Cardiac septum (tissue), 1 donor: Measurements from ENCODE around the gene PTPRN2. TPM values are rescaled to one million over a fixed set of nuclear protein-coding genes. Genes with fewer than 3 reads are reported as not detected.

Experiments
- DNase-seq: peaks from one replicate; pipeline ENCODE4 v3.0.0-alpha.2; 2020; ENCODE audit warnings: low spot score
- intact Hi-C: fragments of 100-400 bp; cut with DNase I; formaldehyde crosslinking; loops from one replicate; pipeline ENCODE4 v1.14.0; 2022
- total RNA-seq: library from RNA; stranded (reverse); fragmentation: NEBNext Ultra II Directional; extraction: Animal tissue kit (Norgen Biotek cat#: 25700); gene quantifications from one replicate; pipeline ENCODE4 v1.2.1, GENCODE V29; 2021
- donor health status: DM: no; HTN: no; CAD: no.

Gene PTPRN2
- total RNA-seq, 1 donor from 2014 or later = 0.92 TPM

DNA sequence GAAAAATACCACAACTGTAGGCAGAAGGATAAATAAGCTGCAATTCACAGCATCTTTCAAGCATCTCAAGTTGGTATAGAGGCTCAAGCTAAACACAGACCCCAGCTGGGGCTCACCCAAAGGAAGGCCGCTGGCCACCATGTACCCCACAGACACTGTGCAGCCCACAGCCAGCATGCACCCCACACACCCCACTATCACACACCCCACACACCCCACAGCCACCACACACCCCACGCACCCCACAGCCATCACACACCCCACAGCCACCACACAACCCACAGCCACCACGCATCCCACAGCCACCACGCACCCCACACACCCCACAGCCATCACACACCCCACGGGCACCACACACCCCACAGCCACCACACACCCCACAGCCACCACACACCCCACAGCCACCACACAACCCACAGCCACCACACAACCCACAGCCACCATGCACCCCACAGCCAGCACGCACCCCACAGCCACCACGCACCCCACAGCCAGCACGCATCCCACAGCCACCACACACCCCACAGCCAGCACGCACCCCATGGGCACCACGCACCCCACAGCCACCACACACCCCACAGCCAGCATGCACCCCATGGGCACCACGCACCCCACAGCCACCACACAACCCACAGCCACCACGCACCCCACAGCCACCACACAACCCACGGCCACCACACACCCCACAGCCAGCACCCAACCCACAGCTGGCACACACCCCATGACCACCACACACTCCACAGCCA is 1036.1 kb downstream of the PTPRN2 start:
- peak; percentile 6 for DNase-seq
- intact Hi-C loops = no loop called here

DNA sequence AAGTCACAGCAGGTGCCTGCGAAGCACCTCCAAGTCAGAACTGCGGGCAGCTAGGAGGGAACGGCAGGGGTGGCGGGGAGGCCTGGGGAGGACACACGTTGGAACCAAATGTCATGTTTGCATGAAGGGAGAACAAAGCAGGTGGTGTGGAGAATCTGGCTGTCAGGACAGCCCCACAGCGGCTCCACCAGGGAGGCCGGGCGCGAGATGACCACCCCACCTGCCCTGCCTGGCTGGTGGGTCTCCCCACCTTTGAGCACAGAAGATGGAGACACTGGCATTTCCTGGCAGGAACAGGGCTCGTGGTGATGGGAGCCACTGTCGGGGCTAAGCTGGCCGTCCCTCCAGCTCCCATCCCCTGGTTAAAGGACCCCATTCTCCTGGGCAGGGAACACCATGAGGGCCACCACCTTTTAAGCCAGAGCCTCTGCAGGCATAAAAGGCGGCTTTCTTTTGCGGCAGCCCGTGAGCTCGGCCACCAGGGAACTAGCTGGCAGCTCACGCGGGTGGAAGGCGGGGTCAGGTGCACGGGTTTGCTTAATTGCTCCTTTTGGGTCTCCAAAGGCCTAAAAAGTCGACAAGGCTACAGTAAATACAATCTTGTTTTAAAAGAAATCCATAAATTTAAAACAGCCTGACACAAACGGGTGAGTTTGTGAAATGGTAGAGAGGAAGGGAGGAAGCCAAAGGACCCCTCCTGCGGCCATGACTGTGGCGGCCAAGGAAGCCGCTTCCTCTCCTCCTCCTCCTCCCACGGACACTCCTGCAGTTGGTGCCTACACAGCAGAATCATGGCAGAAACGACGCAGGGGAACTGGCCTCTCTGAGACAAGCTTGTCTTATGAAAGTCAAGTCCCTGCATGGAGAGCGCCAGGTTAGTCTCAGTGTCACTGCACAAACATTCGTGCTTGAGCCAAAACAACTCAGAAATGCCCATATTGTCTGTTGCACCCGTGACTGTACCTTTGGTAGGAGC is 1037.0 kb downstream of the PTPRN2 start:
- DNase-seq = peak; percentile 59
- intact Hi-C loops = no loop called here

DNA sequence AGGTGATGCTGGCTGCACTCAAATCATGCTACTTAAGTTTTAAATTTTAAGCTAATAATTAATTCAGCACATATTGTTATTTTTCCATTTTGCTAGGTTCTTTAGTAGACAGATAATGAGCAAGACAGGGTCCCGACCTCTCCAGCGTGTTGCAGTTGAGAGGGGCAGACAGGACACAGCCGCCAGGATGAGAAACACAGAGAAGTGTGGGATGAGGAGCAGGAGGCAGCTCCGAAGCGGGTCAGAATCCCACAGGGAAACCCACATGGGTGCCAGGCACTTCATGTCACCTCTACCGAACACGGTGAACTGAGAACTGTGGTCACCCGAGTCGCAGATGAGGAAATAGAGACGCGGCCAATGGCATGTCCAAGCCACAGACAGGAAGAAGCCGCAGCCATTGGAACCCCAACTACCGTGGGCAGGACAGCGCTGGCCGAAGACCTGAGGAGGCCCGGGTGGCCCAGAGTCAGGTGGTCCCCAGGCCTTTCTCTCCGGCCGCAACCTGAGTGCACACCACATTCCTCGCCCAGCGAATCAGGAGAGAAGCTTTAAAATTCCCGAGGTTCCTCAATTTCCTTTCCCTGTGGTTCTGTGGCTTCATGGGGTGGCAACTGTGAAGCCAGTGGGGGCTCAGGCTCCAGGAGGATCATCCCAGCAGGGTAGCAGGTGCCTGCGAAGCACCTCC is 1037.9 kb downstream of the PTPRN2 start:
- intact Hi-C loops = no loop called here
- peak; percentile 59 for DNase-seq

DNA sequence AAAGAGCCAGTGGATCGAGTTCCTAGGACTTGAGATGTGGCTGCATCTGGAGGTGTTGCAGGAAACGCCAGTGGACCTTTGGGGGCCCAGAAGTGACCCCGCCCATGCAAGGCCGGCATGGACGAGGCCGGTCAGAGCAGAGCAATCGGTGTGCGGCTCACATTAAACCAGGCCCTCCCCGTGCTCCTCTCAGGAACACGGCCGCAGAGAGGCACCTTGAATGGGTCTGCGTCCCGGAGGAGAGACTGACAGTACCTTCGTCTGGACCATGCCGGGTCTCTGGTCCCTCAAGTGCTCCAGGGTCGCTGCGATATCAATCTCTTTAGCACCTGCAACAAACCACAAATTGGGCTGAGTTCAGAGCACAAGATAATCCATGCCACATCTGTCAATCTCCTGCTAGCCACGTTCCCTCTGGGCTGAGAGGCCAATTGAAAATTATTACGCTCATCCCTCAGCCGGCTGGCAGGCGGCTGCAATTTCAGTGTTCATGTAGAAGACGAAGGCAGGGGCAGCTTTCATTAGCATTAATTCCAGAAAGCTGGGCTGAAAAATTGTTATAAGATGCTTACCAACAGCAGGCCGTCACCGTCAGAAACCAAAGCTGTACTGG is 1038.8 kb downstream of the PTPRN2 start:
- peak; percentile 63 for DNase-seq
- intact Hi-C loops = no loop called here

DNA sequence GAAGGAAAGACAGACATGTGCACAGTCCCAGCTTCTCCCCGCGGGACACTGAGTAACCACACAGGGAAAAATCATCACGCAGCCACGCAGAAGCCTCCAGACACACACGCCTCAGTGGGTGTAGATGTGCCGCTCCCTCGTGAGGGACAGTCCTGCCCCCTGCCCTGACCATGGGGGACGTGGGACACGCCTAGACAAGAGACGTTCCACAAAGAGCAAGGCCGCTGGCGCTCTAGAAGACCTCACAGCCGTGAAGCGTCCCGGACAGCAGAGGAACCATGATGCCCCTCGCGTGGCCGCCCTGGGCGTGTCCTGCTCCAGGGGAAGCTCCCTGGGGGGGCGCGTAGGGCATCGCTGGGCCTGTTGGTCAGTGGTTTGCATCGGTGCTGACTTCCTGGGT is 1040.0 kb downstream of the PTPRN2 start:
- peak; percentile 72 for DNase-seq

DNA sequence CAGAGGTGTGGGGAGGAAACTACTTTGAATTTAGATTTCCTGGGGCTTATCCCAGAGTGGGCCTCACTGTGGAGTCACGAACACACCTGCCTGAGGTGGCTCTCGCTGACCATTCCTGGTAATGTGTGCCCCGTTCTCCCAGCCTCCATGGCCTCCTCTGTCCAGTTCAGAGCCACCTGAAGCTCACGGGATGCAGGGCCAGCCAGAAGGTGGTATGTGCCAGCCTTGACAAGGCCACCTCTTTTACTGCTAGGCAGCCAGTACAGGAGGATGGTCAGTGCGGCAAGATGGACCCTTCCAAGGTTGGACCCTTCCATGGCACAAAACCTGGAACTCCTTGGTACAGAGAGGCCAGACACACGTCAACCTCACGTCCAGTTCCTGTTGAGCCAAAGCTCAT is 1040.5 kb downstream of the PTPRN2 start:
- DNase-seq = peak; percentile 54
- intact Hi-C loops = no loop called here

More for the DNA sequence above, 1040.0 kb downstream of the PTPRN2 start:
- intact Hi-C loops = no loop called here

DNA sequence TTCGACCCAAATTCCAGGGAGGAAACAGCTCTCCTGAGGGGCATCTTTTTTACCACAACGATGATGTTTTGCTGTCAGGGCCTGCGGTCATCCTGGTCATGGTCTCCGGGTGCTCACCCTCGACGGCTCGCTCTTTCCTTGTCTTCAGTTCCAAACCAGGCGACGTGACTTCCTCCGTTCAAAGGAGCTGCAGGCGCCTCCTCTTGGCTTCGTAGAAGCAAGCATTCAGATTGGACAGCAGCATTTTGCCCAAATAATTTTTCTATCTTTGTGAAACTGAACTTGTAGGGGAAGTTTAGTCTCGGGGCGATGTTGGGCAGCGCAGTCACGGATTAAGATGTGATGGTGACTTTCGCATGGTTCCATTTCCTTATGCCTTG is 1042.0 kb downstream of the PTPRN2 start:
- intact Hi-C loops = no loop called here
- peak; percentile 65 for DNase-seq

DNA sequence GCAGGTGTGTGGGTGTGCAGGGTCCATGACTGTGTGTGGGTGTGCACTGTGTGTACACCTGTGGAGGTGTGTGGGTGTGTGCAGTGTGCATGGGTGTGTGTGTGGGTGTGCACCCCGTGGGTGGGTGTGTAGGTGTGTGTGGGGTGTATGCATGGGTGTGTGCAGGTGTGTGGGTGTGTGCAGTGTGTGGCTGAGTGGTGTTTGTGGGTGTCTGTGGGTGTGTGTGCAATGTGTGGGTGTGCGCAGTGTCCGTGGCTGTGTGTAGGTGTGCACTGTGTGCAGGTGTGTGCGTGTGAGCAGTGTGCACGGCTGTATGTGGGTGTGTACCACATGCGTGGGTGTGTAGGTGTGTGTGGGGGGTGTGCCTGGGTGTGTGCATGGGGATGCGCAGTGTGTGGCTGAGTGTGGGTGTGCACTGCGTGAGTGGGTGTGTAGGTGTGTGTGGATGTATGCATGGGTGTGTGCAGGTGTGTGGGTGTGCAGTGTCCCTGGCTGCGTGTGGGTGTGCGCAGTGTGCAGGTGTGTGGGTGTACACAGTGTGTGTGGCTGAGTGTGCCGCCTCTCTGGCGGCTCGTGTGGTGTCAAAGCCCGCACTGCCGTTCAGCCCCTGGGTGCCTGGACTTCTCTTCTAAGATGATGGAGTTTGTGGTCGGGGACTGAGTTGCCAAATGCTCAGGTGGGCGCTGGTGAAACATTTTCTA is 1042.5 kb downstream of the PTPRN2 start:
- DNase-seq = no peak

DNA sequence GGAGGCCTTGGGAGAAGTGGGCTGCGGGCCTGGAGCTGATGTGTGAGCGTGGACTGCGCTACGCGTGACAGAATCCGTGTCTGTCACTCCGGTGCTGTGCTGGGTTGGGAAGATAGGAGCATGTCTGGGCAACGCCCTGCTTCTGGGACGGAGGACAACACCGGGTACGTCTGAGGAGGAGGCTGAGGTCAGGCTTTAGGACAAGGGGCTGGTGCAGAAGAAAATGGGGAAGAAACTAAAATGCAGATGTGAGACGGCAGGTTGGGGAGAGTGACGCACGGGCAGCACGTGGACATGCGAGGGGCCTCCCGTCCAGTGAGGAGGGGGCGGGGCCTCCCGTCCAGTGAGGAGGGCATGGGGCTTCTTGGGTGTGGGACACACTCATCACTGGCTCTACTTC is 1043.4 kb downstream of the PTPRN2 start:
- DNase-seq = no peak
- intact Hi-C loops = no loop called here

More for the DNA sequence above, 1042.5 kb downstream of the PTPRN2 start:
- intact Hi-C loops = no loop called here

DNA sequence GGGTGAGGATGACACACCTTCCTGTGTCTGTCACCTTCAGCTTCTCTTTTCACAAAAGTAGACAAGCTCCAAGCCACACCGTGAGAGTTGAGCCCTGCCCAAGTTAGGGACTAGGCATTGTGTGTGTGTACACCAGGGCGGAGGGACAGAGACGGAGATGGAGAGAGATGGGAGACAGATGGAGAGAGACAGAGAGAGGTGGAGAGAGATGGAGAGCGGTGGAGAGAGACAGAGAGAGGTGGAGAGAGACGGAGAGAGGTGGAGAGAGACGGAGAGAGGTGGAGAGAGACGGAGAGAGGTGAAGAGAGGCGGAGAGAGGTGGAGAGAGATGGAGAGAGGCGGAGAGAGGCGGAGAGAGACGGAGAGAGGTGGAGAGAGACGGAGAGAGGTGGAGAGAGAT is 1043.8 kb downstream of the PTPRN2 start:
- no peak for DNase-seq
- intact Hi-C loops = no loop called here

DNA sequence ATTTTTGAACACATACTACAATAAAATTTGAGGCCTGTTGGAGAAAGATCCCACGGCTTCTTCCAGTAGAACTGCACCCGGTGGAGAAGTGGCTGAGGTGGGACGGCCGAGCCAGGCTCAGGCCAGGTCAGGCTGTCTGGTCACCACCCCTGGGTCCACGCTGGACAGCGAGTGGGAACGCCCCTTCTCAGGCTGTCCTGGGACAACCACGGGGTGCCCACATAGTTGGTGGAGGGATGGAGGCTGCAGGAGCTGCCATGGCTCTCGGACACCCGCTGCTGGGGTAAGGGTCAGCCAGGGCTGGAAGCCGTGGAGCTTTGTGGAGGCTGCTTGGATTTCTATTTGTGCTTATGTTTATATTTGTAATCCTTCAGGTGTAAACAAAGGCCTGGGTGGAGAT is 1044.3 kb downstream of the PTPRN2 start:
- no peak for DNase-seq
- intact Hi-C loops = no loop called here

DNA sequence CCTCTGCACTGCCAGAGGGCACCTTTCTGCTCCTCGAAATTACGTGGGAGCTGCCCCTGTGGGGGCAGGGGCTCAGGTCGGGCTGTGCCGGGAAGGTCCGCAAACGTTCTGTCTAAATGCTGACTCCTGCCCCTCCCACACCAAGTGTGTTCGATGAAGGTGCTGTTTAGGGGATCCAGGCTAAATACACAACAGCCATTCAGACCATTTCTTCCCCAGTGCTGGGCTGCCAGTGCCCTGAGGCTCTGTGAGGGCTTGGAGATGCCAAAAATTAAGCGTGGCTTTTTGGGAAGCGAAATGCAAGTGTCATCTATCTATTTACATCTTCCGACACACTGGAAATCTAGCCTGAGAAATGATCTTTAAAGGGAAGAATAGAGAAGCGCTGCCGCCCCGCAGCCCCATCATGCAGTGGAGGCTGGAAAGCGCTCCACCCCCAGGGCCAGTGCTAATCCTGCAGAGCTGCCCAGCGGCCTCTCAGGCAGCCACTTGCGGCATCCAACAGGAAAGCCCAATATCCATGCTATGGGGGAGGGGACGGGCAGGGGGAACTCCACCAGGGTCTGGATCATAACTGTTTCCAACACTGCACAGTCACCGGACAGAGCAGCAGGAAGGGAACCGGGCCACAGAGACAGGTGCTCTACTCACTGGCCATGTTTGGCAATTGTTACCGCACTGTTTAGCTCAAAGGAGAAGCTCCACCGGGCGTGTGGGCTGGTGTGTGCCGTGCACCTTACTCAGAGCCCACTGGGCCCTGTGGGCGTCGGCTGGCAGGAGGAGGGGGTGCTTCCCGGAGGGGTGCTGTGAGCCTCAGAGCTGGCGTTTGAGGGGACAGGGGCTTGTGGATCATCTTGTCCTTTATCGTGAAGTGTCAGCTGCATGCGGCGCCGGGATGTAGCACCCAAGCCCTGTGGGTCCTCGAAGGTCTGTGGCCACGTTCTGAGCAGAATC is 1045.3 kb downstream of the PTPRN2 start:
- DNase-seq = no peak
- intact Hi-C loops = no loop called here

DNA sequence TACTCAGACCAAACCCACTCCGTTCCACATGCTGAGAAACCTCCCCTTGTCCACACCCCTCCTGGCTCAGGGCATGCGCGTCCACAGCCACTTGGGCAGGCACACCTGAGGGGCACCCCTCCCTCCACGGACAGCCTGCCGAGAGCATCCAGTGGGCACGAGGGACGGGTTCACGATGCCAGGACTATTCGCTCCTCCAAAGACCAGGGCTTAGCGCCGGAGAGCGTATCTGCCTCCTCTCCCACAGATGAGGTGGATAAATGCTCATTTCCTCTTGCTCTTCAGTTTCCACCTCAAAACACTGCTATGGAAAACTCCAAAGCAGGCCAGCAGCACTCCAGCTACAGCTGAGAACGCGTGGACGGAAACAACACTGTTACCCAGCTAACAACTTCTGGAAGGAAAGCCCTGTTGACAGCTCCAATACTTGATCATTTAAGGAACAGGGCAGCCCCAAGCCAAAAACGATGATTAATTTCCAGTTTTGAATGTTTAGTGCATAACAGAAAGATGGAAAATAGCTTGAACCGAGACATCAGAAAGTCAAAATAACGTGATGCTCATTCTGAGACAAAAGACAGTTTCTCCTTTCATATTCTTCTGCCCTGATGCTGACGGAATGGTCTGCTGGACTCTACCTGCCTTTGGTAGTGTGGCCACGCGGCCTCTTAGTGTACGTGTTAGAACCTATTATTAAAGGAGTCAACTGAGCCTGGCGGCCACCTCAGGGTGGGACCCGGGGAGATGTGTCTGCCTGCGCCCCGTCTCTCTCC is 1046.1 kb downstream of the PTPRN2 start:
- intact Hi-C loops = no loop called here
- DNase-seq = no peak

DNA sequence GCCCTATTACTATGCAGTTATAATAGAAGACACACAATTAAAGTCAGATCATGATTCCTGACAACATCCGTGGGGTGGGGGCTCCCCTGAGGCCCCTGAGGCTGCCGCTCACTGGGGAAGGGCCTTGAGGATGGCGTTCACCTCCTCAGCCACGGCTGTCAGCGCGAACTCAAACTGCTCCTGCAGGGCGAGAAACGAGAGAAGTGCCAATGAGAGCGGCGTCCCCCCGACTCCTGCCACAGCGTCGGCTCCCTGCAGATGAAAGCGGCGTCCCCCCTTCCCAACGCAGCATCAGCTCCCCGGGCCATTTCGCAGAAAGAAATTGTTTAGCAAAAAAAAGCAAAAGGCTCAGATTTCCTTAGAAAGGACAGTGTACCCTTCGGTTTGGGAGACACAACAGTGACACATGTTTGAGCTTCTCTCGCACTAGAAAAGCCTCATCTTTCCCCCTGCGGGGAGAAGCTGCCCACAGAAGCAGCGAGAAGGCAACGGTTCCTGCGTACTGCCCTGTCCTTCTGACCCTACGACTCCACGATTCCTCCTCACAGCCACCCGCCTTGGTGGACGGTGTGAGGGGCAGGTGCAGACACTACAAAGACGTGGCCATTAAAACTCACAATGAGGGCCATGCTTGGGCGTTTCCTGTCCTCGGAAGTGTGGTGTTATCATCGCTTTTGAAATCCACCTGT is 1046.9 kb downstream of the PTPRN2 start:
- intact Hi-C loops = no loop called here
- no peak for DNase-seq

DNA sequence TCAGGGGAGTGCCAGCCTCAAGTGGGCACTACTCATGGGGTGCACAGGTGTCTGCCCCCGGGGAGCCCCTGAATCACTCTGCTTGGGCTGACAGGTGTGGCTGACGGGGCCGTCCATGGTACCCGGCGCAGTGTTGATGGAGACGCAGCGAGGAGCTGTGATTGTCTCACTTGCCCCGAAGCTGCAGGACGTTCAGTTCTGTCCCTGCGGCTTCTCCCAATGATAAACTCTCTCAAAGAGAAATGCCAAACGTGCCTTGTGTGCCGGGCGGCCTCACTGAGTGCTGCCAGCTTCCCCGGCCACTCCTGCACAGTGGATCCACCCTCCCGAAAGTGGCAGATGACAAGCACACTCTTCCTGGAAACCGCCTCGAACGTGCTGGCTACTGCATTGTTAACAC is 1047.6 kb downstream of the PTPRN2 start:
- intact Hi-C loops = no loop called here
- DNase-seq = no peak

DNA sequence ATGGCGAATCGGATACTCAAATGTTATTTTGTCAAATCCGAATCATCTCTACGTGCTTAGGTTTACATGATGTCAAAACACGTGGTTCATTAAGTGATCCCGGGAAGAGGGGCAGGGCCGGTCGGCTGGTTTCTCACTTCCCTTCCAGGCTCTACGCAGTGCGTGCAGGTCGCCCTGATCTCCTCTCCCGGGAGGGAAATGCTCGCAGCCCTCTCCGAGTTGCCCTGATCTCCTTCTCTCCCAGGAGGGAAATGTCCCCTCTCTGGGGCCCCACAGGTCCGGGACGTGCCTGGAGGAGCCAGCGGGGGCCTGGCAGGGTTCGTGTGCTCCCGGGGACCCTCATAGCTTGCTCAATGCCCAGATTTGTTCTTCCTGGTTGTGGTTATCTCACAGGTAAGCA is 1048.1 kb downstream of the PTPRN2 start:
- DNase-seq = no peak
- intact Hi-C loops = no loop called here

DNA sequence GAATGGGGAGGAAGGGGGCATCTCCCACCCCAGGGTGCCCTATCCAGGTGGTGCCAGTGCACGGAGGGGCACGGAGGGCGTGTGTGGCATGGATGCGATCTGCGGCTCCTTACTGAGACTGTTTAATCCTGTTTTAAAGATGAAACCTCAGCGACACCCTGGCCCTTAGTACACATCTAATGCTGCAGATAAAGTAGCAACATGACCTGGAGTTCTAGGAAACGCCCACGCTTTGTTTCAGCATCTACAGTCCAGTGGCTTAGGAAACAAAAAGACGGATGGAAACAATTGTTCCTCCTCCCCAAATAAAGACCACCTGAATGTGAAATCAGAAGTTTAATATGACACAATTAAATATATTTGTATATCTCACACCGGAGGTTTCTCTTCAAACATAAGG is 1048.9 kb downstream of the PTPRN2 start:
- intact Hi-C loops = no loop called here

More for the DNA sequence above, 1048.9 kb downstream of the PTPRN2 start:
- no peak for DNase-seq
